Fibroblast of the aortic adventitia (primary cell): Measurements from ENCODE around the gene IRAK1. TPM values are rescaled to one million over a fixed set of nuclear protein-coding genes. Genes with fewer than 3 reads are reported as not detected.
"Not testable (repeated sequence)": the region's sequence is repeated elsewhere in the genome, so short reads cannot be mapped to it uniquely, and the experiment has no call there.

Experiments
- DNase-seq: peaks from one replicate; pipeline ENCODE4 v3.0.0-alpha.2; 2010; ENCODE audit warnings: low read depth
- H3K4me3 ChIP-seq: 2 replicates; pipeline ENCODE4 v1.5.1; 2011; ENCODE audit warnings: low read depth, mild to moderate bottlenecking, control low read depth, low read length, moderate library complexity
- total RNA-seq: library from RNA; depleted of rRNA; stranded (reverse); fragments of >200 nt; gene quantifications from 2 replicates; pipeline ENCODE4 v1.2.3, GENCODE V29; 2012; ENCODE audit warnings: low replicate concordance
- TF ChIP-seq, protein P1 (sequence below): IDR thresholded peaks from 2 replicates; pipeline ENCODE4 v1.5.1; 2011; ENCODE audit warnings: mild to moderate bottlenecking, low read length, control low read depth, inconsistent platforms; ENCODE audit not compliant: insufficient read depth

Gene IRAK1
- total RNA-seq, 1 donor, result 80.5 TPM

- no peak overlapping the region for H3K4me3 ChIP-seq
- TF ChIP-seq, protein P1, sequence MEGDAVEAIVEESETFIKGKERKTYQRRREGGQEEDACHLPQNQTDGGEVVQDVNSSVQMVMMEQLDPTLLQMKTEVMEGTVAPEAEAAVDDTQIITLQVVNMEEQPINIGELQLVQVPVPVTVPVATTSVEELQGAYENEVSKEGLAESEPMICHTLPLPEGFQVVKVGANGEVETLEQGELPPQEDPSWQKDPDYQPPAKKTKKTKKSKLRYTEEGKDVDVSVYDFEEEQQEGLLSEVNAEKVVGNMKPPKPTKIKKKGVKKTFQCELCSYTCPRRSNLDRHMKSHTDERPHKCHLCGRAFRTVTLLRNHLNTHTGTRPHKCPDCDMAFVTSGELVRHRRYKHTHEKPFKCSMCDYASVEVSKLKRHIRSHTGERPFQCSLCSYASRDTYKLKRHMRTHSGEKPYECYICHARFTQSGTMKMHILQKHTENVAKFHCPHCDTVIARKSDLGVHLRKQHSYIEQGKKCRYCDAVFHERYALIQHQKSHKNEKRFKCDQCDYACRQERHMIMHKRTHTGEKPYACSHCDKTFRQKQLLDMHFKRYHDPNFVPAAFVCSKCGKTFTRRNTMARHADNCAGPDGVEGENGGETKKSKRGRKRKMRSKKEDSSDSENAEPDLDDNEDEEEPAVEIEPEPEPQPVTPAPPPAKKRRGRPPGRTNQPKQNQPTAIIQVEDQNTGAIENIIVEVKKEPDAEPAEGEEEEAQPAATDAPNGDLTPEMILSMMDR, result no peak
- DNase-seq, result no peak
These were observed 37.8 kb downstream of the IRAK1 start for GRCh38 chrX:153981771-153982533.

- H3K4me3 ChIP-seq, result no peak overlapping the region
- no peak for DNase-seq
- TF ChIP-seq, protein P1, result no peak
These were observed 38.5 kb downstream of the IRAK1 start for GRCh38 chrX:153981231-153981630.

DNA sequence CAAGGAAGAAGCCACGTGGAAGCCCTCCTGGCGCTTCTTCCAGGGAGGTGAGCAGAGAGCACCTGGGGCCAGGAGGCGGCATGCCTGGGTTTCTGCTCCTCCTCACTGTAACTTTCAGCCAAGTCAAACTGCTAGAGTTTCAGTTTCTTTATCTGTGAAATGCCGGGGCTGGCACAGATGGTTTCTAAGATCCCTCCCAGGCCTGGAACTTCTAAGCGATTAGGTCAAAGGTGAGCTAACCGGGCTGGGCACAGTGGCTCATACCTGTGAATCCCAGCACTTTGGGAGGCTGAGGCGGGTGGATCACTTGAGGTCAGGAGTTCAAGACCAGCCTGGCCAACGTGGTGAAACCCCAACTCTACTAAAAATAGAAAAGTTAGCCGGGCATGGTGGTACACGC is 39.3 kb downstream of the IRAK1 start:
- H3K4me3 ChIP-seq, DNase-seq: not testable (repeated sequence)

GRCh38 chrX:153974726-153975286 is 44.9 kb downstream of the IRAK1 start:
- TF ChIP-seq, protein P1, result no peak
- H3K4me3 ChIP-seq, result no peak overlapping the region
- DNase-seq, result no peak

GRCh38 chrX:153974003-153974725 is 45.5 kb downstream of the IRAK1 start:
- H3K4me3 ChIP-seq, result peak overlapping the region; percentile 88
- no peak for DNase-seq
- TF ChIP-seq, protein P1, result no peak

DNA sequence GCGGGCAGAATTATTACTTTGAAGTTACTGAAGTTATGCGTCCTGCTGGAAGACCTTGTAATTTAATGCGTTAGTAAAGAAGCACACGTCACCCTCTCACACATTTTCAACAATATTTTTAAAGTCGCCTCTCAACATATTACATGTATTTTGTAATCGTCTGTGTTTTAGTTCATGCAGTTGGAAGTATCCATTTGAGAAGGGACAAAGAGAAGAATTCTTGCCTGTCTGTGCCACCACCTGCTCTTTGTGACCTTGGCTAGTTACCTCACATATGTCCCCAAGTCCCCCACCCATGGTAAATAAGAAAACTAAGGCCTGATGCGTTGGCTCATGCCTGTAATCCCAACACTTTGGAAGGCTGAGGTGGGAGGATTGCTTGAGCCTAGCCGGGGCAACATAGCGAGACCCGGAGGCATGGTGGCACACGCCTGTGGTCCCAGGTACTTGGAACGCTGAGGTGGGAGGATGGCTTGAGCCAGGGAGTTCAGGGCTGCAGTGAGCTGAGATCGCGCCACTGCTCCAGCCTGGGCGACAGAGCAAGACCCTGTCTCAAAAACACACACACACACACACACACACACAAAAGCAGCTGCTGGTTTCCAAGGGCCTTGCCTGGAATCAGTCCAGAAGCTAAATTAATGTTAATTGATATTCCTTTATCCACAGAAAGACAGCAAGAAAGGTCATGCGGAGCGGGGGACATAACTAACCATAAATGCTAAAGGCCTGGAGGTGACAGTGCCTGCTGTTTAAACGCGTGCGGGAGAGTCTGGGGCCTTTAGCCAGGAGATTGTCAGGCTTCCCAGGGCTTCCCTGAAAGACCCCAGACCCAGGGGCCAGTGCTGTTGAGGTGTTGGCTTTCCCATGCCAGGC is 46.3 kb downstream of the IRAK1 start:
- DNase-seq, result peak; percentile 36
- H3K4me3 ChIP-seq, result peak overlapping the region; percentile 88
- TF ChIP-seq, protein P1, result no peak
